IMR-90 (cell line): ENCODE data around the gene MACC1. TPM values are rescaled to one million over a fixed set of nuclear protein-coding genes. Genes with fewer than 3 reads are reported as not detected.

Experiments
- ATAC-seq: fragments of 200-7000 bp; cut with Tn5 transposase; 2 replicates; pipeline ENCODE4 v1.9.1; 2020; ENCODE audit warnings: low read depth, mild to moderate bottlenecking, moderate library complexity
- BruUV-seq: library from RNA; stranded (reverse); fragments of 400-500 nt; replicated peaks from 2 replicates; lab custom pipeline; 2021; lab: Mats Ljungman, UMichigan
- CTCF ChIA-PET: fragments of 300-600 bp; formaldehyde crosslinking; extraction: SDS; loops from one replicate; lab custom pipeline; 2021; ENCODE audit warnings: antibody characterized with exemption; lab: Yijun Ruan, JAX
- POLR2A ChIA-PET: fragments of 300-600 bp; sonication (Branson Sonifier 250); formaldehyde crosslinking; loops from one replicate; lab custom pipeline; 2022; ENCODE audit warnings: antibody characterized with exemption; ENCODE audit not compliant: unreplicated experiment; lab: Charles Lee
- DNase-seq: peaks from one replicate; pipeline ENCODE4 v3.0.0; 2013
- H2AFZ ChIP-seq: replicated peaks from 2 replicates; pipeline ENCODE3; 2013; ENCODE audit warnings: low read length, mild to moderate bottlenecking; ENCODE audit not compliant: poor library complexity
- H2AK5ac ChIP-seq: 2 replicates; pipeline ENCODE4 v1.6.1; 2013; ENCODE audit warnings: low read depth, low read length, inconsistent platforms
- H2AK9ac ChIP-seq: replicated peaks from 2 replicates; pipeline ENCODE3; 2013; ENCODE audit warnings: mild to moderate bottlenecking, low read depth, low read length, moderate library complexity; ENCODE audit not compliant: poor library complexity
- H2BK120ac ChIP-seq: 2 replicates; pipeline ENCODE4 v1.6.1; 2013; ENCODE audit warnings: low read depth, low read length, inconsistent platforms
- H2BK15ac ChIP-seq: 3 replicates; pipeline ENCODE4 v1.6.1; 2013; ENCODE audit warnings: low read depth, low read length, inconsistent platforms
- H2BK20ac ChIP-seq: 2 replicates; pipeline ENCODE4 v1.6.1; 2013; ENCODE audit warnings: low read depth, mild to moderate bottlenecking, inconsistent platforms, low read length, moderate library complexity
- H2BK5ac ChIP-seq: 2 replicates; pipeline ENCODE4 v1.6.1; 2013; ENCODE audit warnings: mild to moderate bottlenecking, low read depth, low read length, inconsistent platforms; ENCODE audit not compliant: poor library complexity, severe bottlenecking
- H3K14ac ChIP-seq: replicated peaks from 2 replicates; pipeline ENCODE4 v1.6.1; 2013; ENCODE audit warnings: low read depth, low read length, inconsistent platforms
- H3K18ac ChIP-seq: 2 replicates; pipeline ENCODE4 v1.6.1; 2013; ENCODE audit warnings: low read depth, low read length, control low read depth
- H3K23ac ChIP-seq: 2 replicates; pipeline ENCODE4 v1.6.1; 2013; ENCODE audit warnings: low read depth, low read length, inconsistent platforms
- H3K27ac ChIP-seq: 2 replicates; pipeline ENCODE4 v1.5.1; 2013; ENCODE audit warnings: mild to moderate bottlenecking, control low read depth, low read length; ENCODE audit not compliant: insufficient read depth
- H3K27me3 ChIP-seq: 2 replicates; pipeline ENCODE4 v1.6.1; 2013; ENCODE audit warnings: low read length; ENCODE audit not compliant: control insufficient read depth, insufficient read depth
- H3K36me3 ChIP-seq: 2 replicates; pipeline ENCODE4 v1.6.1; 2013; ENCODE audit warnings: low read length, mixed read lengths; ENCODE audit not compliant: control insufficient read depth, insufficient read depth
- H3K4ac ChIP-seq: 2 replicates; pipeline ENCODE4 v1.6.1; 2013; ENCODE audit warnings: low read depth, low read length, inconsistent platforms
- H3K4me1 ChIP-seq: 2 replicates; pipeline ENCODE4 v1.6.1; 2013; ENCODE audit warnings: low read length, mixed read lengths; ENCODE audit not compliant: control insufficient read depth, insufficient read depth
- H3K4me2 ChIP-seq: 2 replicates; pipeline ENCODE4 v1.6.1; 2013; ENCODE audit warnings: low read depth, mild to moderate bottlenecking, control low read depth, low read length, moderate library complexity
- H3K4me3 ChIP-seq: 2 replicates; pipeline ENCODE4 v1.5.1; 2013; ENCODE audit warnings: low read depth, mild to moderate bottlenecking, control low read depth, low read length, moderate library complexity; ENCODE audit not compliant: insufficient read depth
- H3K56ac ChIP-seq: 2 replicates; pipeline ENCODE4 v1.6.1; 2013; ENCODE audit warnings: low read length, inconsistent platforms; ENCODE audit not compliant: insufficient read depth; ENCODE audit errors: extremely low read depth
- H3K79me1 ChIP-seq, 2 experiments: 2 replicates each; pipeline ENCODE4 v1.6.1; 2013; ENCODE audit warnings: low read length in 2 of 2, inconsistent platforms in 1 of 2, low read depth in 1 of 2
- H3K9ac ChIP-seq: 2 replicates; pipeline ENCODE4 v1.6.1; 2013; ENCODE audit warnings: low read depth, low read length, control low read depth
- H3K9me1 ChIP-seq: 2 replicates; pipeline ENCODE4 v1.6.1; 2013; ENCODE audit warnings: low read length, inconsistent platforms; ENCODE audit not compliant: insufficient read depth
- H3K9me3 ChIP-seq: 2 replicates; pipeline ENCODE4 v1.6.1; 2013; ENCODE audit warnings: low read length; ENCODE audit not compliant: control insufficient read depth, insufficient read depth
- H4K20me1 ChIP-seq: 2 replicates; pipeline ENCODE4 v1.6.1; 2013; ENCODE audit warnings: low read length, inconsistent platforms; ENCODE audit not compliant: insufficient read depth
- H4K5ac ChIP-seq: 2 replicates; pipeline ENCODE4 v1.6.1; 2013; ENCODE audit warnings: mild to moderate bottlenecking, low read depth, low read length, control low read depth
- H4K8ac ChIP-seq, 2 experiments: 2 replicates each; pipeline ENCODE4 v1.6.1; 2013; ENCODE audit warnings: low read depth in 2 of 2, low read length in 2 of 2, control low read depth in 1 of 2, inconsistent platforms in 1 of 2
- H4K91ac ChIP-seq: 2 replicates; pipeline ENCODE4 v1.6.1; 2013; ENCODE audit warnings: low read depth, low read length, inconsistent platforms; ENCODE audit not compliant: insufficient read depth
- BHLHE40 ChIP-seq: fragments of 150-350 bp; IDR thresholded peaks from 2 replicates; pipeline ENCODE4 v1.6.1; 2016; ENCODE audit warnings: mild to moderate bottlenecking, low read depth, low read length
- CEBPB ChIP-seq: IDR thresholded peaks from 2 replicates; pipeline ENCODE4 v1.6.1; 2012; ENCODE audit warnings: low read depth, low read length, improper control_type of control experiment
- CHD1 ChIP-seq: IDR thresholded peaks from 2 replicates; pipeline ENCODE4 v1.6.1; 2012; ENCODE audit warnings: low read depth, low read length, improper control_type of control experiment
- ELK1 ChIP-seq: fragments of 150-350 bp; IDR thresholded peaks from 2 replicates; pipeline ENCODE4 v1.6.1; 2016; ENCODE audit warnings: low read depth, mild to moderate bottlenecking, low read length, moderate library complexity, borderline replicate concordance
- FOS ChIP-seq: fragments of 150-350 bp; IDR thresholded peaks from 2 replicates; pipeline ENCODE4 v1.6.1; 2016; ENCODE audit warnings: low read depth, low read length
- MAFK ChIP-seq: IDR thresholded peaks from 2 replicates; pipeline ENCODE4 v1.6.1; 2012; ENCODE audit warnings: low read depth, low read length, improper control_type of control experiment
- MAZ ChIP-seq: IDR thresholded peaks from 2 replicates; pipeline ENCODE4 v1.6.1; 2012; ENCODE audit warnings: low read depth, mild to moderate bottlenecking, low read length, improper control_type of control experiment, moderate library complexity, borderline replicate concordance
- MXI1 ChIP-seq: IDR thresholded peaks from 2 replicates; pipeline ENCODE4 v1.6.1; 2012; ENCODE audit warnings: low read depth, mild to moderate bottlenecking, low read length, moderate library complexity, borderline replicate concordance
- NFE2L2 ChIP-seq: fragments of 150-350 bp; IDR thresholded peaks from 2 replicates; pipeline ENCODE4 v1.6.1; 2016; ENCODE audit warnings: low read depth, mild to moderate bottlenecking, low read length
- POLR2A ChIP-seq: IDR thresholded peaks from 2 replicates; pipeline ENCODE4 v1.6.1; 2012; ENCODE audit warnings: mild to moderate bottlenecking, low read depth, low read length
- RAD21 ChIP-seq: IDR thresholded peaks from 2 replicates; pipeline ENCODE4 v1.6.1; 2012; ENCODE audit warnings: low read length, improper control_type of control experiment
- RCOR1 ChIP-seq: IDR thresholded peaks from 2 replicates; pipeline ENCODE4 v1.6.1; 2012; ENCODE audit warnings: mild to moderate bottlenecking, low read length, improper control_type of control experiment; ENCODE audit not compliant: insufficient replicate concordance
- RFX5 ChIP-seq: IDR thresholded peaks from 2 replicates; pipeline ENCODE4 v1.8.0; 2012; ENCODE audit warnings: low read depth, mild to moderate bottlenecking, low read length, moderate library complexity
- SMC3 ChIP-seq: fragments of 150-350 bp; IDR thresholded peaks from 2 replicates; pipeline ENCODE4 v1.6.1; 2016; ENCODE audit warnings: low read depth, mild to moderate bottlenecking, antibody characterized with exemption, low read length, moderate library complexity
- USF2 ChIP-seq: fragments of 150-350 bp; IDR thresholded peaks from 2 replicates; pipeline ENCODE4 v1.6.1; 2017; ENCODE audit warnings: mild to moderate bottlenecking, antibody characterized with exemption, low read length, low read depth
- WGBS, 2 experiments: methylation state at CpG; one replicate each; pipeline versions ENCODE4 v1.1.5 to v1.1.7; 2013; ENCODE audit warnings: missing lambda C conversion rate in 2 of 2; ENCODE audit not compliant: insufficient read length in 1 of 2; ENCODE audit errors: extremely low coverage in 2 of 2; 5-methylcytosine and 5-hydroxymethylcytosine counted together
- dilution Hi-C: fragments of 300-500 bp; cut with HindIII; formaldehyde crosslinking; loops from one replicate; pipeline ENCODE4 v1.14.3; 2018; ENCODE audit warnings: low sequenced_read_pairs; ENCODE audit not compliant: unreplicated experiment
- in situ Hi-C: fragments of 300-500 bp; cut with MboI; formaldehyde crosslinking; loops from 3 replicates; pipeline ENCODE4 v1.14.3; 2019; ENCODE audit warnings: low sequenced_read_pairs, inconsistent platforms, mixed read lengths
- intact Hi-C: fragments of 100-400 bp; cut with micrococcal nuclease; formaldehyde crosslinking; loops from 2 replicates; pipeline ENCODE4 v1.10.0; 2022
- polyA plus RNA-seq, 3 experiments: library from polyadenylated mRNA; depleted of rRNA; stranded (reverse); fragments of >200 nt; gene quantifications; 2 replicates each; pipeline ENCODE4 v1.2.3, GENCODE V29; 2012; ENCODE audit warnings: low replicate concordance in 1 of 3
- total RNA-seq: library from RNA; depleted of rRNA; stranded (reverse); fragments of >200 nt; gene quantifications from 2 replicates; pipeline ENCODE4 v1.2.3, GENCODE V29; 2012
- TF ChIP-seq, protein P1 (sequence below): conservative IDR thresholded peaks from 2 replicates; pipeline ENCODE4 v1.5.1; 2012; ENCODE audit warnings: mild to moderate bottlenecking, low read depth, low read length, improper control_type of control experiment

MACC1 gene
- total and polyA plus RNA-seq, 2 of the 4 experiments (the other 2 are of a cell fraction), result under 0.01 TPM; not detected in 1

- no peak overlapping the region for H4K8ac ChIP-seq
- no peak for ATAC-seq
- H3K79me1 ChIP-seq, result no peaks in the 10 kb centered on the region
- no peak overlapping the region for H3K23ac ChIP-seq
- H3K27me3 ChIP-seq, result no peaks in the 10 kb centered on the region
- H2BK15ac ChIP-seq, result no peak overlapping the region
- H3K27ac ChIP-seq, result no peak overlapping the region
- no peaks in the 10 kb centered on the region for H4K20me1 ChIP-seq
- ChIA-PET CTCF (no interaction called here), POLR2A (no interaction called here)
- no peak overlapping the region for H2AK5ac ChIP-seq
- WGBS, 2 experiments, result no CpG with 5 or more reads among the region's 1 CpG
- no peak overlapping the region for H2BK5ac ChIP-seq
- no peak overlapping the region for H3K9ac ChIP-seq
- no peak for DNase-seq
- H3K9me1 ChIP-seq, result no peaks in the 10 kb centered on the region
- no peak overlapping the region for H4K91ac ChIP-seq
- no peak overlapping the region for H3K4me2 ChIP-seq
- no peak overlapping the region for H3K18ac ChIP-seq
- no peak overlapping the region for H2BK20ac ChIP-seq
- H2AFZ ChIP-seq, result no peak overlapping the region
- no peak for TF ChIP-seq MAZ
- TF ChIP-seq RAD21, result no peak
- no peak for TF ChIP-seq USF2
- no peak for TF ChIP-seq MXI1
- TF ChIP-seq CEBPB, result no peak
- no peak for TF ChIP-seq MAFK
- no peak for TF ChIP-seq RCOR1
- TF ChIP-seq CHD1, result no peak
- no peak for TF ChIP-seq RFX5
- TF ChIP-seq, protein P1, sequence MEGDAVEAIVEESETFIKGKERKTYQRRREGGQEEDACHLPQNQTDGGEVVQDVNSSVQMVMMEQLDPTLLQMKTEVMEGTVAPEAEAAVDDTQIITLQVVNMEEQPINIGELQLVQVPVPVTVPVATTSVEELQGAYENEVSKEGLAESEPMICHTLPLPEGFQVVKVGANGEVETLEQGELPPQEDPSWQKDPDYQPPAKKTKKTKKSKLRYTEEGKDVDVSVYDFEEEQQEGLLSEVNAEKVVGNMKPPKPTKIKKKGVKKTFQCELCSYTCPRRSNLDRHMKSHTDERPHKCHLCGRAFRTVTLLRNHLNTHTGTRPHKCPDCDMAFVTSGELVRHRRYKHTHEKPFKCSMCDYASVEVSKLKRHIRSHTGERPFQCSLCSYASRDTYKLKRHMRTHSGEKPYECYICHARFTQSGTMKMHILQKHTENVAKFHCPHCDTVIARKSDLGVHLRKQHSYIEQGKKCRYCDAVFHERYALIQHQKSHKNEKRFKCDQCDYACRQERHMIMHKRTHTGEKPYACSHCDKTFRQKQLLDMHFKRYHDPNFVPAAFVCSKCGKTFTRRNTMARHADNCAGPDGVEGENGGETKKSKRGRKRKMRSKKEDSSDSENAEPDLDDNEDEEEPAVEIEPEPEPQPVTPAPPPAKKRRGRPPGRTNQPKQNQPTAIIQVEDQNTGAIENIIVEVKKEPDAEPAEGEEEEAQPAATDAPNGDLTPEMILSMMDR, result no peak
- TF ChIP-seq NFE2L2, result no peak
- TF ChIP-seq ELK1, result no peak
- TF ChIP-seq POLR2A, result no peak
- TF ChIP-seq BHLHE40, result no peak
- TF ChIP-seq SMC3, result no peak
- no peak for TF ChIP-seq FOS
- H3K4me3 ChIP-seq, result no peak overlapping the region
- H3K4me1 ChIP-seq, result peaks cover 5% of the 10 kb centered on the region; the same call in 1 of the 2 replicates
- H2BK120ac ChIP-seq, result no peak overlapping the region
- H3K56ac ChIP-seq, result no peak overlapping the region
- H3K14ac ChIP-seq, result no peak overlapping the region
- no peak overlapping the region for H4K5ac ChIP-seq
- H3K4ac ChIP-seq, result no peak overlapping the region
- peaks cover 4% of the 10 kb centered on the region; the same call in 1 of the 2 replicates for H3K9me3 ChIP-seq
- dilution Hi-C loops, result no loop called here
- H3K36me3 ChIP-seq, result no peaks in the 10 kb centered on the region
- intact Hi-C loops, result no loop called here
- BruUV-seq, result no TSS peak
- H2AK9ac ChIP-seq, result no peak overlapping the region
- in situ Hi-C loops, result no loop called here
Observed at GRCh38 chr7:20188567-20188966, 28.6 kb downstream of the MACC1 start.
